T-helper 22 cell (primary cell): ENCODE measurements around the gene UBR4.
"Not testable (repeated sequence)": the region's sequence is repeated elsewhere in the genome, so short reads cannot be mapped to it uniquely, and the experiment has no call there.

ENCODE experiments used
- DNase-seq: peaks from one replicate; pipeline ENCODE4 v3.0.0-alpha.2; 2020; ENCODE audit warnings: low read depth

Gene UBR4

DNA sequence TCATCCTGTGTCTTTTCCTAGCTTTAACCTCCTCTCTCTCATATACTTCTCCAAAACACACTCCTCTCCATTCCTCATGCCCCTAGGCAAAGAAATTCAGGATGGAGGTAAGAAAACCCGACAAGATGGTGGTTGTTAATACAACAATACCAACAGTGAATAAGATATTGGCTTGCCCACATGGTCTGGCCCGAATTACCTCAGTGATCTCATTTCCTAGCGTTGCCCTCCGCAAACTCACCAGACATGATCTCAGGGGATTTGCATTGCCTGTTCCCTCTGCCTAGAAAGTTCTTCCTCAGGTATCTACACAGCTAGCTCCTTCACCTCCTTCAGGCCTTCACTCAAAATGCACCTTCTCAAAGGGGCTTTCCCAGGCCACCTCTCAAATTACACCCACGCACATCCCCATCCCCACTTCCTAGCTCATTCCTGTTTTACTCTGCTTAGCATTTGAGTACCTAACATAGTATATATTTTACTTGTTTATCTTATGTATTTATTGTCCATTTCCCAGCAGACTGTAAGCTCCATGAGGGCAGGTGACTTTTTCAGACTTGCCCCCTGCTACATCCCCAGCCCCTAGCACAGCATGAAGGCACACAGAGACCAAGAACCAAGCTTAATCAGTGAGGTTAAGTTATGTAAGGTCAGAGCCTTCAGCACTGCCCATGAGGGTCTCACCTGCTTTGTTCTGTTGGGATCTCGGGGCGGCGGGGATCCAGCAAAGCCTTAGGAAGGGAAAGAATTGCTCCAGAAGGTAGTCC is 10.2 kb upstream of the UBR4 start:
- DNase-seq, result no peak

GRCh38 chr1:19219451-19219850 is 9.4 kb upstream of the UBR4 start:
- DNase-seq, result no peak

GRCh38 chr1:19216585-19216984 is 6.5 kb upstream of the UBR4 start:
- not testable (repeated sequence) for DNase-seq

DNA sequence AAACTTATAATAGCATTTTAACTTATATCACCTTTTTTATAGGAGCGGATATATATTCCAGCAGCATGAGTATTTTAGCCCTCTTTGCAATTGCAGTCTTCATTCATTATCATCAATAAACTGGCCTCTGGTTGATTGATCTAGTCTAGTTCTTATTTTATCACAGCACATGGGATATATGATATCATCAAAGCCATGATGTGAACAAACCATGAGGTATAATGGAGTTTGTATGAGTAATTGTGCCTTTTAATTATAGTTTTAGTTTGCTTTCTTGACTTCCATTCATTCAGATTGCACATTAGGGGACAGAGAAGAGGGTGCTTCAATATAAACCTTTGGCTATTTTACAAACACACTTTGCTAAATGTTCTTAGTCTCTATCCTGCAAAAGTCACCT is 3.5 kb upstream of the UBR4 start:
- no peak for DNase-seq

DNA sequence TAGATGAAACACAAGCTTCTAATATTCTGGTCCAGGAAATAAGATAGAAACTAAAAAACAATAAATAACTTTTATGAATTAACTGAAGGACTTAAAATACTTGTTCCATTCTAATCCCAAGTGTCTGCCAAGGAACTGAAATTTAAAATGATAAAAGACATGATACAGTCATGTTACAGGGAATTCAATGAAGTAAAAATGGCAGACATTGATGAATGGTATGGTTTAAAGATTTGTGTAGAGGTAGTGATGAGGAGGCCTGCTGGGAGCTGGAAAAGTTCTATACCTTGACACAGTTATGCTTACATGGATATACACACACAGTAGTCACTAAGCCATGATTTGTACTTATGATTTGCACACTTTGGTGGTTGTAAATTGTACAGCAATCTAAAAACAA is 2.1 kb upstream of the UBR4 start:
- DNase-seq, result no peak

GRCh38 chr1:19210772-19211549 is 895 bp upstream of the UBR4 start:
- no peak for DNase-seq

- peak; percentile 16 for DNase-seq
Observed at GRCh38 chr1:19209439-19209989, 552 bp downstream of the UBR4 start.

DNA sequence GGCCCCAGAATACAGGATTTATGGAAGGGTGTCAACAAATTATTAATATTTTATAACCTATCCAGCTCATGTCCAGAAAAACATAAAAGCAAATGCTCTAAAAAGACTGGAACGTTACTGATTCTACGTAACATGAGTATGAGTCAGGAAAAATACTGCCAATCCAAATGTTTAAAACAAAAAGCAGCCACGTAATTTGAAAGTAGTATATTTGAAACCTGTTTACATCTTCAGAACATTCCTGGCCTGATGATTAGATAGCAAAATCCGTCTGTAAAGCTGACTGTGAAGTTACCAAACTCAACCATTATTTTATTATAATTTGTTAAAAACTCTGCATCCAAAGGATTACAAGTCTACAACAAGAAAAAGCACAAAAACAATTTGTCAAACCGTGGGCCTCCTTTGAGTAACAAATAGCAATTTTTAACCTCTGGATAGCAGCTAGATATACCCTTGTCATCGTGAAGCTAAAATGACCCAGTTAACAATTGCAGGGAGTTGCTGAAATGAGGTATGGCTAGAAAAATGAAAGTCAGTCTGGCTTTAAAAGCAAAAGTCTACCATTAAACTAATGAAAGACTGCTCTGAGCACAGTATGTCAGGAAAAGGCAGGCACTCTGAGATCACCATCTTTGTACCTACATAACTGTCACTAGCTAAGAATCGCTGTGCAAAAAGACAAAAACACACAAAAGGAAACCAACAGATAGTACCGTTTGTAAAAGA is 1.2 kb downstream of the UBR4 start:
- no peak for DNase-seq

- DNase-seq, result no peak
Observed at GRCh38 chr1:19206947-19207346, 3.1 kb downstream of the UBR4 start.

DNA sequence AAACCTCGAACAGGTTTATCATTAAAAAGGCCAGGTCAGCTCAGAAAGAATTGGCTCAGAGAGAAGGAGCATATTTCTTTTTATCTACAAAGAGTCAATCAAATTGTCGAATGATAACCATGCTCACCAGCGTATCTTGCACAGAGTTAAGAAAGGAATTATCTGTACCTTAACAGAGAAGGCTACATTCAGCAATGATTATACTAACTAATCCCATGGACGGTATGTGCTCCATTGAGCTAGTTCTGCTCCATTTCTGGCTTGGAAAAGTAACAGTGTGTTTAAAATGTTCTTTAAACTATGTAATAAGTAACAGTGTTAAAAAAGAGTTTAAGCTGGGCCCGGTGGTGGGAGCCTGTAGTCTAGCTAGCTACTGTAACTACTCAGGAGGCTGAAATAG is 4.2 kb downstream of the UBR4 start:
- DNase-seq, result no peak

- no peak for DNase-seq
Observed at GRCh38 chr1:19205403-19205802, 4.7 kb downstream of the UBR4 start.

- no peak for DNase-seq
Observed at GRCh38 chr1:19204446-19205266, 5.4 kb downstream of the UBR4 start.

GRCh38 chr1:19203440-19203839 is 6.6 kb downstream of the UBR4 start:
- DNase-seq, result no peak

GRCh38 chr1:19202396-19202795 is 7.7 kb downstream of the UBR4 start:
- DNase-seq, result no peak

DNA sequence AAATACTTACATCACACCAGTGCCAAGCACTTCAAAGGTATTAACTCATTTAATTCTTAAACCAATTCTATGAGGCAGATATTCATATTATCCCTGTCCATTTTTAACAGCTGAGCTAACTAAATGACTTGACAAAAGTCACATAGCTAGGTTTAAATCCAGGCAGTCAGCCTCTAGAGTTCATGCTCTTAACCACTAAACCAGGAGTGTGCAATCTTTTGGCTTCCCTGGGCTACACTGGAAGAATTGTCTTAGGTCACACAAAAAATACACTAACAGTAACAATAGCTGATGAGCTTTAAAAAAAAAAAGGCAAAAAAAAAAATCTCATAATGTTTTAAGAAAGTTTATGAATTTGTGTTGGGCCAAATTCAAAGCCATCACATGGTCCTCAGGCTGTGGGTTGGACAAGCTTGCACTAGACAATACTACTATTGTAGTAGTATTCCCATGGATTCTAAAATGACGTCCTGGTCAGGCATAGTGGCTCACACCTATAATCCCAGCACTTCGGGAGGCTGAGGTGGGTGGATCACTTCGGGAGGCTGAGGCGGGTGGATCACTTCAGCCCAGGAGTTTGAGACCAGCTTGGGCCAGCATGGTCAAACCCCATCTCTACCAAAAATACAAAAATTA is 10.0 kb downstream of the UBR4 start:
- DNase-seq, result no peak

GRCh38 chr1:19199329-19199968 is 10.6 kb downstream of the UBR4 start:
- no peak for DNase-seq

DNA sequence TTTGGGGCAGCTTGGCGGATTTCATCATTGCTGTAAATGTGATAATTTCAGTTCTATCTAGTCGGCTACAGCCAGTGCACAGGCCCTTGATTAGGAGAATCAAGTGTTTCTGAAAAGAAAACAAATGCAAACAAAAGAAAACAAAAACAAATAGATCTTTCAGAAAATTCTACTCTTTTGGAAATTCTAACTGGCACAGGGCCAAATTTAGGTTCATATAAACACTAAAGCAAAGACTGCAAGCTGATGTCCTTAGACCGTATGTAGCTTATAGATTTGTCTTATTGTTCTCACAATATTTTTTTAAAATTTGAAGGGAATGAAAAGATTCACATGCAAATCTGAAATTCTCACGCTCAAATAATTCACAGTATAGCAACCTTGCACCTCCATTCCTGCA is 11.2 kb downstream of the UBR4 start:
- DNase-seq, result no peak

DNA sequence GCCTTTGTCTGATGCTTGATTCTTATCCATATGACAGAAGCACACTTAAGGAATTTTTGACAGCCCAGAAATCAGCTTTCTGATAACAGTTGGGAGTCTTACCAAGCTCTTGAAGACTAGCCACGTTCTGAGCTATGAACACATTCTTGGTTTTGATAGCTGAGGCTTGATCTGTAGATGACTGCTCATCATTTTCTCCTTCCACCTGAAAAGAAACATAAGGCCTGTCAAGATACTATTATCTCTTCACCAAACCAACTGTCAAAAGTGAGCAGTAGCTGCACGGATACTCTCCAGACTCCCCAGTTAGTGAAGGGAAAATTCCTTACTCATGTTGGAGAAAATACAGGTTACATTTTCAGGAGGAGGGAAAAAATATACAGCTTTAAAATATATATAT is 12.2 kb downstream of the UBR4 start:
- no peak for DNase-seq

GRCh38 chr1:19196331-19196730 is 13.7 kb downstream of the UBR4 start:
- DNase-seq, result no peak

- no peak for DNase-seq
Observed at GRCh38 chr1:19193004-19193403, 17.1 kb downstream of the UBR4 start.

- no peak for DNase-seq
Observed at GRCh38 chr1:19191811-19192210, 18.3 kb downstream of the UBR4 start.
